Gastroesophageal sphincter (tissue), 3 donors: ENCODE results near the gene TIMM8A.

ENCODE experiments used
- POLR2AphosphoS5 ChIP-seq: sonication (generic); formaldehyde crosslinking; IDR thresholded peaks from one replicate; pipeline ENCODE4 v1.6.1; 2017; ENCODE audit warnings: antibody characterized with exemption
- TF ChIP-seq, protein P1 (sequence below), 4 experiments: fragments of 200-600 bp in 2 of 4; fragments of 450-650 bp in 2 of 4; sonication (generic) in 1 of 4; IDR thresholded peaks; one replicate each; pipeline ENCODE4 v1.5.1; 2017 to 2019; ENCODE audit warnings: antibody characterized with exemption in 4 of 4, mild to moderate bottlenecking in 2 of 4, moderate library complexity in 2 of 4

DNA sequence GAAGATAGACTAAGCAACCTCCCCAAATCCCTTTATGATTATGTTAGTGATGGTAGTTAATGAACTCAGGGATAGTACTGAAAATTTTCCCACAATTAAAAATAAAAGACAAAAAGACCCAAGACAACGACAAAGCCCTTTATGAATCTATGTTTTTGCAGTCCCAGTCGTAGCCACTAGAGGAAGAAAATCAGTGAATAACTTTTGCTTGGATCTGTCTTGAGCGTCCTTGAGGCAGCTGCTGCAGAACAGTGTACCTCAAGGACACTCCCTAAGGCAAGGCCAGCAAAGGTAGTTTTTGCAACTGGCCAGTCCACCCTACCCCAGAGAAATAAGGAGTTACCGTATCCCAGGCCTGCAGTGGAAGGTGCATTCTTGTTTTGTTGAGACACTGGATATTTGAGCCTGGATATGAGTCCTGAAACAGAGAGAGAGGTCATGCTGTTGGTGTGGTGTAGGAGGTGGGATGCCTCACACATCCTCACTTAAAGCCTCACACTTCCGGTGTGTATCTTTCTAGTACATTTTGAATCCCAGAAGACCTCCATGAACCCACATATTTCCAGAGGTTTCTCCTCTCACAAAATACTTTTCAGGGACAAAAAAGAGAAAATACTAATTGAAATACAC, 8.7 kb upstream of the TIMM8A start:
- TF ChIP-seq, protein P1, sequence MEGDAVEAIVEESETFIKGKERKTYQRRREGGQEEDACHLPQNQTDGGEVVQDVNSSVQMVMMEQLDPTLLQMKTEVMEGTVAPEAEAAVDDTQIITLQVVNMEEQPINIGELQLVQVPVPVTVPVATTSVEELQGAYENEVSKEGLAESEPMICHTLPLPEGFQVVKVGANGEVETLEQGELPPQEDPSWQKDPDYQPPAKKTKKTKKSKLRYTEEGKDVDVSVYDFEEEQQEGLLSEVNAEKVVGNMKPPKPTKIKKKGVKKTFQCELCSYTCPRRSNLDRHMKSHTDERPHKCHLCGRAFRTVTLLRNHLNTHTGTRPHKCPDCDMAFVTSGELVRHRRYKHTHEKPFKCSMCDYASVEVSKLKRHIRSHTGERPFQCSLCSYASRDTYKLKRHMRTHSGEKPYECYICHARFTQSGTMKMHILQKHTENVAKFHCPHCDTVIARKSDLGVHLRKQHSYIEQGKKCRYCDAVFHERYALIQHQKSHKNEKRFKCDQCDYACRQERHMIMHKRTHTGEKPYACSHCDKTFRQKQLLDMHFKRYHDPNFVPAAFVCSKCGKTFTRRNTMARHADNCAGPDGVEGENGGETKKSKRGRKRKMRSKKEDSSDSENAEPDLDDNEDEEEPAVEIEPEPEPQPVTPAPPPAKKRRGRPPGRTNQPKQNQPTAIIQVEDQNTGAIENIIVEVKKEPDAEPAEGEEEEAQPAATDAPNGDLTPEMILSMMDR (IDR thresholded peaks at IDR 0.05): no peak
- no peak for TF ChIP-seq POLR2AphosphoS5
